SK-N-SH treated with all-trans-retinoic acid at 6 μM for 48 hours (cell line): ENCODE data around the gene SPHK2.

Experiments used
- ARNTL ChIP-seq: fragments of 450-650 bp; formaldehyde crosslinking; IDR thresholded peaks from 2 replicates; pipeline ENCODE4 v1.5.0; 2020; ENCODE audit warnings: low read depth, mild to moderate bottlenecking, moderate library complexity, borderline replicate concordance
- CSDC2 ChIP-seq: fragments of 250-450 bp; sonication (Bioruptor Pico); IDR thresholded peaks from 2 replicates; pipeline ENCODE4 v1.5.0; 2020; ENCODE audit warnings: mild to moderate bottlenecking, moderate library complexity
- CSRNP3 ChIP-seq: fragments of 250-450 bp; sonication (Bioruptor Pico); IDR thresholded peaks from 2 replicates; pipeline ENCODE4 v1.5.1; 2021; ENCODE audit warnings: mild to moderate bottlenecking, moderate library complexity
- GLIS3 ChIP-seq: fragments of 250-450 bp; sonication (Bioruptor Pico); IDR thresholded peaks from 2 replicates; pipeline ENCODE4 v1.5.0; 2020; ENCODE audit warnings: mild to moderate bottlenecking, moderate library complexity
- TCF4 ChIP-seq: fragments of 250-450 bp; sonication (Bioruptor Pico); IDR thresholded peaks from 2 replicates; pipeline ENCODE4 v1.8.0; 2021; ENCODE audit warnings: mild to moderate bottlenecking, moderate library complexity, borderline replicate concordance
- ZFP3 ChIP-seq: fragments of 250-450 bp; sonication (Bioruptor Pico); IDR thresholded peaks from 2 replicates; pipeline ENCODE4 v1.5.0; 2020; ENCODE audit warnings: mild to moderate bottlenecking, moderate library complexity

- TF ChIP-seq ARNTL (0 out of 2 replicates have a peak, but pooled peaks have one; percentile 81), TCF4 (no peak), CSDC2 (CRISPR knock-in tag) (no peak), CSRNP3 (CRISPR knock-in tag) (0 out of 2 replicates have a peak, but pooled peaks have one; percentile 22), ZFP3 (CRISPR knock-in tag) (no peak), GLIS3 (no peak)
Measured at GRCh38 chr19:48634424-48635262, 15.3 kb downstream of the SPHK2 start.
